T-cell (primary cell): ENCODE measurements around the gene CLTCL1. TPM values are rescaled to one million over a fixed set of nuclear protein-coding genes. Genes with fewer than 3 reads are reported as not detected.

Experiments
- ATAC-seq, 4 experiments: fragments of 200-7000 bp in 3 of 4; fragments of 150-1000 bp in 1 of 4; cut with Tn5 transposase; replicated peaks in 1 of 4; 1 replicate in 3 of 4; 2 replicates in 1 of 4; pipeline ENCODE4 v1.10.0; 2021; ENCODE audit warnings: moderate library complexity in 3 of 4, mild to moderate bottlenecking in 2 of 4, moderate number of reproducible peaks in 1 of 4
- CTCF ChIA-PET, 2 donors: fragments of 300-600 bp; sonication (Branson Sonifier 250); formaldehyde crosslinking; loops; one replicate each; lab custom pipeline; 2022; ENCODE audit warnings: antibody characterized with exemption in 2 of 2; lab: Charles Lee
- POLR2A ChIA-PET, 2 donors: fragments of 300-600 bp; sonication (Branson Sonifier 250); formaldehyde crosslinking; loops; one replicate each; lab custom pipeline; 2022; ENCODE audit warnings: antibody characterized with exemption in 2 of 2; lab: Charles Lee
- DNase-seq, 35 experiments: peaks; one replicate each; pipeline versions ENCODE4 v3.0.0 to v3.0.0-alpha.2; 2013 to 2023
- H3K27ac ChIP-seq: one replicate; pipeline ENCODE4 v1.5.1; 2013; ENCODE audit warnings: low read length
- H3K27me3 ChIP-seq, 2 experiments: replicated peaks in 1 of 2; 1 replicate in 1 of 2; 2 replicates in 1 of 2; pipeline versions ENCODE4 v1.6.1 to v1.7.0; 2013; ENCODE audit warnings: low read length in 1 of 2, mixed read lengths in 1 of 2; ENCODE audit not compliant: control insufficient read depth in 2 of 2, insufficient read depth in 2 of 2; ENCODE audit errors: extremely low read depth in 1 of 2
- H3K36me3 ChIP-seq, 2 donors: 1 replicate in 1 of 2; 2 replicates in 1 of 2; pipeline versions ENCODE4 v1.6.1 to v1.7.0; 2013; ENCODE audit warnings: low read length in 1 of 2; ENCODE audit not compliant: control insufficient read depth in 2 of 2, insufficient read depth in 1 of 2; ENCODE audit errors: extremely low read depth in 1 of 2
- H3K4me1 ChIP-seq, 2 experiments: 1 replicate in 1 of 2; 2 replicates in 1 of 2; pipeline versions ENCODE4 v1.6.1 to v1.7.0; 2013; ENCODE audit warnings: low read length in 2 of 2, mixed read lengths in 1 of 2; ENCODE audit not compliant: insufficient read depth in 2 of 2, control insufficient read depth in 1 of 2; ENCODE audit errors: extremely low read depth in 1 of 2
- H3K4me3 ChIP-seq, 2 donors: 1 replicate in 1 of 2; 2 replicates in 1 of 2; pipeline versions ENCODE4 v1.5.1 to v1.7.0; 2013; ENCODE audit warnings: mild to moderate bottlenecking in 2 of 2, low read length in 1 of 2, moderate library complexity in 1 of 2; ENCODE audit not compliant: control insufficient read depth in 1 of 2; ENCODE audit errors: extremely low read depth in 1 of 2
- H3K9me3 ChIP-seq: 2 replicates; pipeline ENCODE4 v1.7.0; 2013
- H3K27ac Mint-ChIP-seq, 2 donors: one replicate each; pipeline ENCODE4 v1.8.0; 2020 to 2021; ENCODE audit warnings: mild to moderate bottlenecking in 2 of 2, mixed read lengths in 2 of 2
- H3K27me3 Mint-ChIP-seq, 2 donors: one replicate each; pipeline ENCODE4 v1.8.0; 2021 to 2022; ENCODE audit warnings: mixed read lengths in 2 of 2
- H3K36me3 Mint-ChIP-seq: one replicate; pipeline ENCODE4 v1.8.0; 2021; ENCODE audit warnings: mixed read lengths
- H3K4me1 Mint-ChIP-seq, 3 donors: one replicate each; pipeline ENCODE4 v1.8.0; 2020 to 2022; ENCODE audit warnings: mixed read lengths in 3 of 3, mild to moderate bottlenecking in 1 of 3
- H3K4me3 Mint-ChIP-seq, 3 donors: one replicate each; pipeline ENCODE4 v1.8.0; 2020 to 2022; ENCODE audit warnings: mild to moderate bottlenecking in 3 of 3, mixed read lengths in 3 of 3, moderate library complexity in 3 of 3
- H3K9me3 Mint-ChIP-seq, 3 donors: one replicate each; pipeline ENCODE4 v1.8.0; 2020 to 2022; ENCODE audit warnings: mixed read lengths in 3 of 3
- WGBS: methylation state at CpG from one replicate; pipeline ENCODE4 v1.1.5; 2013; ENCODE audit warnings: missing lambda C conversion rate; ENCODE audit not compliant: insufficient coverage; 5-methylcytosine and 5-hydroxymethylcytosine counted together
- total RNA-seq, 35 experiments: library from RNA in 6 of 35; stranded (reverse) in 6 of 35; fragments of 120-200 nt in 1 of 35; gene quantifications; one replicate each; pipeline versions ENCODE4 v1.2.1 to v1.2.4 and lab custom pipeline; 2013 to 2026

The CLTCL1 gene
- total RNA-seq, 5 donors from 2014 or later (not counting 1 experiment from before 2014, with no cell fraction given): 0.63 to 3.9 (median 1.6) TPM

GRCh38 chr22:19244600-19245352 is 46.7 kb downstream of the CLTCL1 start:
- Histone ChIP-seq H3K36me3 (no peaks in the 10 kb centered on the region), H3K4me1 (no peaks in the 10 kb centered on the region), H3K9me3 (no peaks in the 10 kb centered on the region), H3K27ac (no peak overlapping the region), H3K27me3 (no peaks in the 10 kb centered on the region), H3K4me3 (no peak overlapping the region)
- 83% methylated on average over 3 of the region's 10 CpGs for WGBS
- H3K4me1 Mint-ChIP-seq: no peaks in the 10 kb centered on the region
- ChIA-PET POLR2A (no interaction called here), CTCF (no interaction called here)
- no peaks in the 10 kb centered on the region for H3K9me3 Mint-ChIP-seq
- H3K36me3 Mint-ChIP-seq: no peaks in the 10 kb centered on the region
- H3K27ac Mint-ChIP-seq: no peak overlapping the region
- H3K4me3 Mint-ChIP-seq: no peak overlapping the region
- H3K27me3 Mint-ChIP-seq: no peaks in the 10 kb centered on the region
- DNase-seq: no peak
- no peak for ATAC-seq

- Histone ChIP-seq H3K27ac (no peak overlapping the region), H3K4me3 (no peak overlapping the region), H3K4me1 (no peaks in the 10 kb centered on the region), H3K36me3 (no peaks in the 10 kb centered on the region), H3K9me3 (no peaks in the 10 kb centered on the region), H3K27me3 (no peaks in the 10 kb centered on the region)
- WGBS: 100% methylated on average over 1 of the region's 4 CpGs
- Mint-ChIP-seq H3K9me3 (no peaks in the 10 kb centered on the region), H3K27me3 (no peaks in the 10 kb centered on the region), H3K4me3 (no peak overlapping the region), H3K4me1 (no peaks in the 10 kb centered on the region), H3K36me3 (no peaks in the 10 kb centered on the region), H3K27ac (no peak overlapping the region)
- POLR2A ChIA-PET: no interaction called here
- ATAC-seq: no peak
- no peak for DNase-seq
- CTCF ChIA-PET: no interaction called here
Observed at GRCh38 chr22:19242699-19243098, 48.8 kb downstream of the CLTCL1 start.

GRCh38 chr22:19241593-19241906 is 50.0 kb downstream of the CLTCL1 start:
- H3K4me3 ChIP-seq: no peak overlapping the region
- no peaks in the 10 kb centered on the region for H3K4me1 Mint-ChIP-seq
- H3K4me1 ChIP-seq: no peaks in the 10 kb centered on the region
- no peaks in the 10 kb centered on the region for H3K36me3 ChIP-seq
- CTCF ChIA-PET: no interaction called here
- H3K9me3 ChIP-seq: no peaks in the 10 kb centered on the region
- no peak overlapping the region for H3K27ac ChIP-seq
- DNase-seq (no peak), ATAC-seq (no peak)
- POLR2A ChIA-PET: no interaction called here
- WGBS: 96% methylated on average over 3 of the region's 6 CpGs
- no peaks in the 10 kb centered on the region for H3K27me3 ChIP-seq
- no peak overlapping the region for H3K27ac Mint-ChIP-seq
- H3K27me3 Mint-ChIP-seq: peaks cover 0 to 4% of the 10 kb centered on the region in 2 donors
- no peaks in the 10 kb centered on the region for H3K9me3 Mint-ChIP-seq
- H3K36me3 Mint-ChIP-seq: no peaks in the 10 kb centered on the region
- no peak overlapping the region for H3K4me3 Mint-ChIP-seq

- Mint-ChIP-seq H3K9me3 (no peaks in the 10 kb centered on the region), H3K27me3 (peaks cover 0 to 4% of the 10 kb centered on the region in 2 donors), H3K4me3 (no peak overlapping the region), H3K36me3 (no peaks in the 10 kb centered on the region), H3K4me1 (no peaks in the 10 kb centered on the region), H3K27ac (no peak overlapping the region)
- no peak overlapping the region for H3K4me3 ChIP-seq
- ChIA-PET CTCF (no interaction called here), POLR2A (no interaction called here)
- H3K36me3 ChIP-seq: no peaks in the 10 kb centered on the region
- ATAC-seq (no peak), DNase-seq (no peak)
- no peaks in the 10 kb centered on the region for H3K4me1 ChIP-seq
- H3K27ac ChIP-seq: no peak overlapping the region
- WGBS: 72% methylated on average over 3 of the region's 14 CpGs
- H3K9me3 ChIP-seq: no peaks in the 10 kb centered on the region
- H3K27me3 ChIP-seq: no peaks in the 10 kb centered on the region
Observed at GRCh38 chr22:19240813-19241592, 50.5 kb downstream of the CLTCL1 start.

GRCh38 chr22:19239464-19239863 is 52.1 kb downstream of the CLTCL1 start:
- Mint-ChIP-seq H3K27me3 (peaks cover 5 to 13% of the 10 kb centered on the region in 2 donors), H3K9me3 (no peaks in the 10 kb centered on the region), H3K4me1 (no peaks in the 10 kb centered on the region), H3K27ac (no peak overlapping the region), H3K36me3 (no peaks in the 10 kb centered on the region), H3K4me3 (no peak overlapping the region)
- H3K27me3 ChIP-seq: peaks cover 0 to 2% of the 10 kb centered on the region in 2 experiments
- DNase-seq: no peak
- no peak overlapping the region for H3K27ac ChIP-seq
- H3K4me3 ChIP-seq: no peak overlapping the region
- H3K9me3 ChIP-seq: no peaks in the 10 kb centered on the region
- H3K4me1 ChIP-seq: no peaks in the 10 kb centered on the region
- 90% methylated on average over 3 of the region's 7 CpGs for WGBS
- no peaks in the 10 kb centered on the region for H3K36me3 ChIP-seq
- no peak for ATAC-seq
- CTCF ChIA-PET: no interaction called here
- POLR2A ChIA-PET: no interaction called here

- Histone ChIP-seq H3K4me3 (no peak overlapping the region), H3K27me3 (peaks cover 0 to 4% of the 10 kb centered on the region in 2 experiments), H3K36me3 (no peaks in the 10 kb centered on the region), H3K9me3 (no peaks in the 10 kb centered on the region), H3K4me1 (no peaks in the 10 kb centered on the region), H3K27ac (no peak overlapping the region)
- ChIA-PET POLR2A (interaction anchor here in 1 of 2 donors (0.6 kb wide), 1 partner anchor 88 kb away, joined by 10 read pairs; no protein-coding TSS in a partner anchor), CTCF (no interaction called here)
- no peak overlapping the region for H3K4me3 Mint-ChIP-seq
- DNase-seq: no peak
- no peak overlapping the region for H3K27ac Mint-ChIP-seq
- 100% methylated on average over 1 of the region's 7 CpGs for whole genome bisulfite sequencing
- ATAC-seq: no peak
- no peaks in the 10 kb centered on the region for H3K36me3 Mint-ChIP-seq
- H3K4me1 Mint-ChIP-seq: no peaks in the 10 kb centered on the region
- no peaks in the 10 kb centered on the region for H3K9me3 Mint-ChIP-seq
- H3K27me3 Mint-ChIP-seq: peaks cover 7 to 13% of the 10 kb centered on the region in 2 donors
Observed at GRCh38 chr22:19238900-19239299, 52.6 kb downstream of the CLTCL1 start.
